Ishikawa (cell line): ENCODE measurements around the gene PRUNE2.

Source experiments
- CEBPB ChIP-seq: IDR thresholded peaks from 2 replicates; pipeline ENCODE4 v1.6.1; 2012
- CREB1 ChIP-seq: IDR thresholded peaks from 2 replicates; pipeline ENCODE4 v1.6.1; 2012; ENCODE audit warnings: low read depth
- EGR1 ChIP-seq: IDR thresholded peaks from 2 replicates; pipeline ENCODE4 v1.6.1; 2012
- EP300 ChIP-seq: IDR thresholded peaks from 2 replicates; pipeline ENCODE4 v1.6.1; 2012; ENCODE audit warnings: borderline replicate concordance
- FOXM1 ChIP-seq: IDR thresholded peaks from 2 replicates; pipeline ENCODE4 v1.6.1; 2012; ENCODE audit warnings: low read depth, borderline replicate concordance
- NFIC ChIP-seq: IDR thresholded peaks from 2 replicates; pipeline ENCODE4 v1.6.1; 2012
- RAD21 ChIP-seq: IDR thresholded peaks from 2 replicates; pipeline ENCODE4 v1.6.1; 2012; ENCODE audit warnings: low read depth
- REST ChIP-seq: IDR thresholded peaks from 2 replicates; pipeline ENCODE4 v1.6.1; 2012; ENCODE audit warnings: low read depth, mild to moderate bottlenecking
- TAF1 ChIP-seq: IDR thresholded peaks from 2 replicates; pipeline ENCODE4 v1.6.1; 2012; ENCODE audit warnings: low read depth, mild to moderate bottlenecking
- TCF12 ChIP-seq: IDR thresholded peaks from 2 replicates; pipeline ENCODE4 v1.6.1; 2012; ENCODE audit warnings: low read depth
- TEAD4 ChIP-seq: IDR thresholded peaks from 2 replicates; pipeline ENCODE4 v1.6.1; 2012
- YY1 ChIP-seq: IDR thresholded peaks from 2 replicates; pipeline ENCODE4 v1.6.1; 2012; ENCODE audit warnings: low read depth
- ZBTB7A ChIP-seq: IDR thresholded peaks from 2 replicates; pipeline ENCODE4 v1.6.1; 2012; ENCODE audit warnings: low read depth
- TF ChIP-seq, protein P1 (sequence below): IDR thresholded peaks from 2 replicates; pipeline ENCODE4 v1.6.1; 2012
- TF ChIP-seq, protein P2 (sequence below): IDR thresholded peaks from 2 replicates; pipeline ENCODE4 v1.6.1; 2012

The PRUNE2 gene

DNA sequence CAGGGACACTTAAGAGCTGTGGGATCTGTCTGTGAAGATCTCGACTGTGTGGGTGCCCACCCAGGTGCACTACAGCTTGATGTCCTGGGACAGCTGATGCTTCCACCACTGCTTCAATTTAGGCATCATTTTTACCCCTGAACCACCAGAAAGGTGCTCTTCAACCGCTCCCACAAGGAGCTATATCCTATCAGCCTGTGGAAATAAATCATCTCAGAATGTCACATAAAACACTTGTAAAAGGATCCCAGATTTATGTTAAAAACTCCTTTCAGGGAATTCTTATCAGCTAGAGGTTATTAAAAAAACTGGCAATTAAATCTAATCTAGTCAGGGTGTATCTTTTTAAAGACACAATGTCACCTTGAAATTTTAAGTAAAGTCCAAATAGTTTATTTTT lies 224.4 kb downstream of the PRUNE2 start:
- no peak for TF ChIP-seq CREB1
- TF ChIP-seq TCF12: no peak
- TF ChIP-seq TEAD4: no peak
- TF ChIP-seq ZBTB7A: no peak
- no peak for TF ChIP-seq EGR1
- no peak for TF ChIP-seq EP300
- no peak for TF ChIP-seq FOXM1
- TF ChIP-seq REST: no peak
- TF ChIP-seq, protein P1, sequence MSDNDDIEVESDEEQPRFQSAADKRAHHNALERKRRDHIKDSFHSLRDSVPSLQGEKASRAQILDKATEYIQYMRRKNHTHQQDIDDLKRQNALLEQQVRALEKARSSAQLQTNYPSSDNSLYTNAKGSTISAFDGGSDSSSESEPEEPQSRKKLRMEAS: no peak
- TF ChIP-seq NFIC: no peak
- TF ChIP-seq TAF1: no peak
- TF ChIP-seq, protein P2, sequence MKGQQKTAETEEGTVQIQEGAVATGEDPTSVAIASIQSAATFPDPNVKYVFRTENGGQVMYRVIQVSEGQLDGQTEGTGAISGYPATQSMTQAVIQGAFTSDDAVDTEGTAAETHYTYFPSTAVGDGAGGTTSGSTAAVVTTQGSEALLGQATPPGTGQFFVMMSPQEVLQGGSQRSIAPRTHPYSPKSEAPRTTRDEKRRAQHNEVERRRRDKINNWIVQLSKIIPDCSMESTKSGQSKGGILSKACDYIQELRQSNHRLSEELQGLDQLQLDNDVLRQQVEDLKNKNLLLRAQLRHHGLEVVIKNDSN: no peak

GRCh38 chr9:76680716-76681425 lies 225.0 kb downstream of the PRUNE2 start:
- no peak for TF ChIP-seq ZBTB7A
- no peak for TF ChIP-seq FOXM1
- TF ChIP-seq, protein P1: no peak
- TF ChIP-seq CEBPB: no peak
- TF ChIP-seq TAF1: no peak

DNA sequence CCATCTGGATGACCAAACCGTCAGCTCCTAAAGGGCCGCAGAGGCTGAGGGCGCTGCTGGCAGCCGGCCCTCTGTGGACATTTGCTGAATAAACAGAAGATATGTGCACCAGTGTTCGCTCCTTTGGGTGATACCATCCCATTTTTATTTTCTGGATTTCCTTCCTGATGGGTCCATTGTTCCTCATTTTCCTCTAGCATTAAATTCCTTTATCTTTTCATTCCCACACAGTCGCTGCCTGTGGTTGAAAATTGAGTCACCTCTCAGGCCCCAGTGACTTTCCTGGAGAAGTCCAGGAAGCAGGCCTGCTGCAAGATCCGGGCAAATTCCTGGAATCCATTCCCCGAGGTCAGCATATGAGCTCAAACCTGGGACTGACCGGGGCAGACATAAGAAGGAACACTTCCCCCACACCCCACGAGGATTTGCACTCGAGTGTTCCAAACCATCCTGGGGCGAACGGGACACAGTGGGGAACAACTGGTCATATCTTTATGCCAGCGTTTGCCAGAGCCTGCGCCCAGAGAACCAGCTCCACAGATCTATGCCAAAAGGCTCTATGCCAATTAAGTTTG lies 228.3 kb downstream of the PRUNE2 start:
- TF ChIP-seq YY1: no peak
- TF ChIP-seq REST: no peak
- TF ChIP-seq ZBTB7A: no peak
- no peak for TF ChIP-seq TAF1
- no peak for TF ChIP-seq RAD21
- no peak for TF ChIP-seq CREB1
- no peak for TF ChIP-seq TCF12
- no peak for TF ChIP-seq EP300
- TF ChIP-seq FOXM1: no peak

DNA sequence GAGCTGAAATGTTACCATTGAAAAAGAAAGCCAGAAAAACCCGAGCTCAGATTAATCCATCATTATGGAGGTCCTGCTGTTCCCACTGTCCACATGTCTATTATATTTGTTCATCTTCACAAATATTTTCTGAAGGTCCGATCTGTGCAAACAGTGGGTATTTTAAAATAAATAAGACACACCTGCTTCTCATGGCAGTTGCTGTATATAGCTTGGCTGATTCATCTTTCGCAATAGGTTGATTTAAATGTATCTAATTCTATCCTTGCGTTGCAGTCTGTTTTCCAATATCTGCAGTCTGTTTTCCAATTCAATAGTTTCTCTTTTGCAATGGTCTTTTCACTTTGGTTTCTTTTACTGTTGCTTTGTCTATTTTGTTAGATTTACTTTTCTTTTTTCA lies 229.1 kb downstream of the PRUNE2 start:
- no peak for TF ChIP-seq EP300
- TF ChIP-seq NFIC: no peak
- no peak for TF ChIP-seq ZBTB7A
- TF ChIP-seq REST: no peak
- no peak for TF ChIP-seq EGR1
- TF ChIP-seq, protein P2: no peak
- TF ChIP-seq FOXM1: no peak
- TF ChIP-seq TCF12: no peak
- no peak for TF ChIP-seq TEAD4
- TF ChIP-seq, protein P1: no peak
- no peak for TF ChIP-seq CEBPB
- no peak for TF ChIP-seq YY1
